PC-3 (cell line): ENCODE measurements around the gene SCN5A. TPM values are rescaled to one million over a fixed set of nuclear protein-coding genes. Genes with fewer than 3 reads are reported as not detected.
A peak's percentile ranks its signal among the peaks of the same experiment; 100 is the strongest.

Experiments used
- ATAC-seq: fragments of 200-7000 bp; cut with Tn5 transposase; 2 replicates; pipeline ENCODE4 v1.9.1; 2020; ENCODE audit warnings: mild to moderate bottlenecking, moderate library complexity
- BruUV-seq: library from RNA; stranded (reverse); fragments of 400-500 nt; replicated peaks from 2 replicates; lab custom pipeline; 2021; lab: Mats Ljungman, UMichigan
- CTCF ChIA-PET: fragments of 300-600 bp; sonication (Branson Sonifier 250); formaldehyde crosslinking; loops from one replicate; lab custom pipeline; 2022; ENCODE audit warnings: antibody characterized with exemption; lab: Charles Lee
- POLR2A ChIA-PET: fragments of 300-600 bp; sonication (Branson Sonifier 250); formaldehyde crosslinking; loops from one replicate; lab custom pipeline; 2022; ENCODE audit warnings: antibody characterized with exemption; ENCODE audit not compliant: unreplicated experiment; lab: Charles Lee
- DNase-seq: peaks from one replicate; pipeline ENCODE4 v3.0.0-alpha.2; 2015
- H2AFZ ChIP-seq: fragments of 300-600 bp; sonication (generic); 2 replicates; pipeline ENCODE4 v1.6.0; 2016; ENCODE audit warnings: antibody characterized with exemption, low read length
- H3F3A ChIP-seq: fragments of 300-600 bp; sonication (generic); one replicate; pipeline ENCODE4 v1.6.0; 2017; ENCODE audit warnings: antibody characterized with exemption, low read length, control low read depth, mild to moderate bottlenecking; ENCODE audit not compliant: unreplicated experiment
- H3K27ac ChIP-seq: fragments of 300-600 bp; sonication (generic); 2 replicates; pipeline ENCODE4 v1.5.1; 2016; ENCODE audit warnings: mild to moderate bottlenecking, low read length
- H3K27me3 ChIP-seq: fragments of 300-600 bp; sonication (generic); 2 replicates; pipeline ENCODE4 v1.6.1; 2016; ENCODE audit warnings: low read length, mixed read lengths
- H3K36me3 ChIP-seq: fragments of 300-600 bp; sonication (generic); 2 replicates; pipeline ENCODE4 v1.6.1; 2016; ENCODE audit warnings: low read depth, mixed run types, low read length, mixed read lengths
- H3K4me1 ChIP-seq: fragments of 300-600 bp; sonication (generic); 2 replicates; pipeline ENCODE4 v1.5.1; 2016; ENCODE audit warnings: low read length; ENCODE audit not compliant: insufficient read depth
- H3K4me2 ChIP-seq: fragments of 300-600 bp; sonication (generic); 2 replicates; pipeline ENCODE4 v1.6.0; 2016; ENCODE audit warnings: low read length
- H3K4me3 ChIP-seq: fragments of 300-600 bp; sonication (generic); 2 replicates; pipeline ENCODE4 v1.5.1; 2016; ENCODE audit warnings: mild to moderate bottlenecking, low read length, mixed read lengths
- H3K79me2 ChIP-seq: fragments of 300-600 bp; sonication (generic); 2 replicates; pipeline ENCODE4 v1.6.1; 2017; ENCODE audit warnings: low read length, mixed read lengths
- H3K9ac ChIP-seq: fragments of 300-600 bp; sonication (generic); 2 replicates; pipeline ENCODE4 v1.6.0; 2016; ENCODE audit warnings: mild to moderate bottlenecking, low read length
- H3K9me2 ChIP-seq: fragments of 300-600 bp; sonication (generic); replicated peaks from 2 replicates; pipeline ENCODE4 v1.6.1; 2016; ENCODE audit warnings: mixed run types, low read length, mixed read lengths
- H3K9me3 ChIP-seq: fragments of 300-600 bp; sonication (generic); 2 replicates; pipeline ENCODE4 v1.6.1; 2016; ENCODE audit warnings: low read length, mixed read lengths
- H4K20me1 ChIP-seq: fragments of 300-600 bp; sonication (generic); 2 replicates; pipeline ENCODE4 v1.6.1; 2016; ENCODE audit warnings: low read length, mixed read lengths
- EZH2 ChIP-seq: fragments of 300-600 bp; sonication (generic); IDR thresholded peaks from one replicate; pipeline ENCODE4 v1.6.1; 2017; ENCODE audit warnings: antibody characterized with exemption, mild to moderate bottlenecking, low read length; ENCODE audit not compliant: unreplicated experiment
- EZH2phosphoT487 ChIP-seq: fragments of 300-600 bp; sonication (generic); IDR thresholded peaks from 2 replicates; pipeline ENCODE4 v1.6.1; 2018; ENCODE audit warnings: mild to moderate bottlenecking, antibody characterized with exemption, low read length, borderline replicate concordance
- intact Hi-C: fragments of 100-400 bp; cut with micrococcal nuclease; formaldehyde crosslinking; loops from 2 replicates; pipeline ENCODE4 v1.9.0; 2023
- total RNA-seq: library from RNA; depleted of rRNA; stranded (reverse); fragments of >200 nt; gene quantifications from 2 replicates; pipeline ENCODE4 v1.2.3, GENCODE V29; 2014
- TF ChIP-seq, protein P1 (sequence below): fragments of 300-600 bp; sonication (generic); conservative IDR thresholded peaks from 2 replicates; pipeline ENCODE4 v1.5.1; 2017; ENCODE audit warnings: antibody characterized with exemption, low read depth, mild to moderate bottlenecking, low read length

Gene SCN5A
- total RNA-seq, 1 experiment from 2014 or later, result not detected

DNA sequence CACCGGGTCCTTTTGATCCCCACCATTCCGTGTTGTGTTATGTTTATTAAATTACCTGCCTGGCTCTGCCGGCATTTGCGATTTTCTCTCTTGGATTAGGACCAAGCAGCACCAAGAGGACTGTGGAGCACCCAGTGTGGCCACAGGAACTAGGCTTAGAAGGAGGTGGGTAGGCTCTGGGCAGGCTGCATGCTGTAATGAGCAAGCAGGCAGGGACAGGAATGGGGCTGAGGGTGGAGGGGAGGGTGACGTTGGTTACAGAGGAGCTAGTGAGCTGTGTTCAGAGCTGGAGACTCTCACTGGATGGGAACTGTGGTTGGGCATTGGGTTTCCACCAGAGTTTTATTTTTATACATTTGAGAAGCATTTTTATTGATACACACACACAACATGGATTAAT lies 7.9 kb upstream of the SCN5A start:
- no peaks in the 10 kb centered on the region for H3K36me3 ChIP-seq
- H3K4me3 ChIP-seq, result no peak overlapping the region
- no peaks in the 10 kb centered on the region for H3K9me2 ChIP-seq
- DNase-seq, result no peak
- H4K20me1 ChIP-seq, result no peaks in the 10 kb centered on the region
- peaks cover 43% of the 10 kb centered on the region for H3K27me3 ChIP-seq
- intact Hi-C loops, result no loop called here
- TF ChIP-seq, protein P1, sequence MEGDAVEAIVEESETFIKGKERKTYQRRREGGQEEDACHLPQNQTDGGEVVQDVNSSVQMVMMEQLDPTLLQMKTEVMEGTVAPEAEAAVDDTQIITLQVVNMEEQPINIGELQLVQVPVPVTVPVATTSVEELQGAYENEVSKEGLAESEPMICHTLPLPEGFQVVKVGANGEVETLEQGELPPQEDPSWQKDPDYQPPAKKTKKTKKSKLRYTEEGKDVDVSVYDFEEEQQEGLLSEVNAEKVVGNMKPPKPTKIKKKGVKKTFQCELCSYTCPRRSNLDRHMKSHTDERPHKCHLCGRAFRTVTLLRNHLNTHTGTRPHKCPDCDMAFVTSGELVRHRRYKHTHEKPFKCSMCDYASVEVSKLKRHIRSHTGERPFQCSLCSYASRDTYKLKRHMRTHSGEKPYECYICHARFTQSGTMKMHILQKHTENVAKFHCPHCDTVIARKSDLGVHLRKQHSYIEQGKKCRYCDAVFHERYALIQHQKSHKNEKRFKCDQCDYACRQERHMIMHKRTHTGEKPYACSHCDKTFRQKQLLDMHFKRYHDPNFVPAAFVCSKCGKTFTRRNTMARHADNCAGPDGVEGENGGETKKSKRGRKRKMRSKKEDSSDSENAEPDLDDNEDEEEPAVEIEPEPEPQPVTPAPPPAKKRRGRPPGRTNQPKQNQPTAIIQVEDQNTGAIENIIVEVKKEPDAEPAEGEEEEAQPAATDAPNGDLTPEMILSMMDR, result no peak
- TF ChIP-seq EZH2phosphoT487 (no peak), EZH2 (no peak)
- ATAC-seq, result no peak
- no peak overlapping the region for H3K9ac ChIP-seq
- no peak overlapping the region for H3K27ac ChIP-seq
- H3K4me2 ChIP-seq, result no peak overlapping the region
- POLR2A ChIA-PET, result no interaction called here
- no TSS peak for BruUV-seq
- H3K79me2 ChIP-seq, result no peaks in the 10 kb centered on the region
- H3K9me3 ChIP-seq, result no peaks in the 10 kb centered on the region
- no peaks in the 10 kb centered on the region for H3K4me1 ChIP-seq
- no peak overlapping the region for H2AFZ ChIP-seq
- CTCF ChIA-PET, result interaction anchor here (0.6 to 0.7 kb wide), 2 partner anchors 161 to 266 kb away, joined by 4 to 11 read pairs; partner anchors contain the start of gene EXOG
- no peaks in the 10 kb centered on the region for H3F3A ChIP-seq

DNA sequence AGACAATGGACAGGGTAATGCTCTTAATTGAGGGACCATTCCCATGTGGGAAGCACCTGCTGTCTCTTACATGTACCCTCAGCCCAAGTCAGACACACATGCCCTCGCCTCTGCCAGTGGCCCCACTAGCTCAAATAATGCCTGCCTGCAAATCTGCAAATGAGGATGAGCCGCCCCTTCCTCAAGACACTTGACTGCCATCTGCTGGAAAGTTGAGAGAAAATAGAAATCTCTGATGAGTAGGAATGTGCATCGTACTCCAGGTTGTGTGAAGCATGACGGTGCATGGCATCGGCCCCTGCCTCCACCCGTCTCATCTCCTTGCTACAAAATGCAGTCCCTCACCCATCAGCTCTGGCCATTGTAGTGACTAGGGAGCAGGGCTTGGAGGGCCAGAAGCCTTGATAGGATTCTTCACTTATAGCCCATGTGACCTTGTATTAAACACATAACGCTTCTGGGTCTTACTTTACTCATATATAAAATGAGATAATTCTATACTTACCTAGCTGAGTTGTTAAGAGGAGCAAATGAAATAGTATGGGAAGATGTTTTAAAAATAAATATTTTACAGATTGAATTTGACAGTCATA lies 6.3 kb upstream of the SCN5A start:
- ChIA-PET POLR2A (no interaction called here), CTCF (interaction anchor here (0.5 to 0.7 kb wide), 2 partner anchors 134 to 841 kb away, joined by 4 to 6 read pairs; no protein-coding TSS in a partner anchor)
- DNase-seq (peak; percentile 72), ATAC-seq (peak; percentile 66)
- Histone ChIP-seq H3F3A (no peaks in the 10 kb centered on the region), H3K36me3 (no peaks in the 10 kb centered on the region), H3K27me3 (peaks cover 45% of the 10 kb centered on the region), H3K4me2 (no peak overlapping the region), H2AFZ (no peak overlapping the region), H3K27ac (no peak overlapping the region), H3K79me2 (no peaks in the 10 kb centered on the region), H3K9ac (no peak overlapping the region), H4K20me1 (no peaks in the 10 kb centered on the region), H3K9me2 (no peaks in the 10 kb centered on the region), H3K4me1 (no peaks in the 10 kb centered on the region), H3K4me3 (no peak overlapping the region), H3K9me3 (no peaks in the 10 kb centered on the region)
- intact Hi-C loops, result loop anchor here (1.0 kb wide), 2 partner anchors 135 to 160 kb away; partner anchors contain the start of gene EXOG
- TF ChIP-seq EZH2phosphoT487, result no peak
- TF ChIP-seq, protein P1, result peak; percentile 74
- no TSS peak for BruUV-seq
